IMR-90 (cell line): Measurements from ENCODE around the gene TTC21B. TPM values are rescaled to one million over a fixed set of nuclear protein-coding genes. Genes with fewer than 3 reads are reported as not detected.

Experiments
- ATAC-seq: fragments of 200-7000 bp; cut with Tn5 transposase; 2 replicates; pipeline ENCODE4 v1.9.1; 2020; ENCODE audit warnings: low read depth, mild to moderate bottlenecking, moderate library complexity
- BruUV-seq: library from RNA; stranded (reverse); fragments of 400-500 nt; replicated peaks from 2 replicates; lab custom pipeline; 2021; lab: Mats Ljungman, UMichigan
- CTCF ChIA-PET: fragments of 300-600 bp; formaldehyde crosslinking; extraction: SDS; loops from one replicate; lab custom pipeline; 2021; ENCODE audit warnings: antibody characterized with exemption; lab: Yijun Ruan, JAX
- POLR2A ChIA-PET: fragments of 300-600 bp; sonication (Branson Sonifier 250); formaldehyde crosslinking; loops from one replicate; lab custom pipeline; 2022; ENCODE audit warnings: antibody characterized with exemption; ENCODE audit not compliant: unreplicated experiment; lab: Charles Lee
- DNase-seq: peaks from one replicate; pipeline ENCODE4 v3.0.0; 2013
- H2AFZ ChIP-seq: replicated peaks from 2 replicates; pipeline ENCODE3; 2013; ENCODE audit warnings: low read length, mild to moderate bottlenecking; ENCODE audit not compliant: poor library complexity
- H2AK5ac ChIP-seq: 2 replicates; pipeline ENCODE4 v1.6.1; 2013; ENCODE audit warnings: low read depth, low read length, inconsistent platforms
- H2AK9ac ChIP-seq: replicated peaks from 2 replicates; pipeline ENCODE3; 2013; ENCODE audit warnings: mild to moderate bottlenecking, low read depth, low read length, moderate library complexity; ENCODE audit not compliant: poor library complexity
- H2BK120ac ChIP-seq: 2 replicates; pipeline ENCODE4 v1.6.1; 2013; ENCODE audit warnings: low read depth, low read length, inconsistent platforms
- H2BK15ac ChIP-seq: 3 replicates; pipeline ENCODE4 v1.6.1; 2013; ENCODE audit warnings: low read depth, low read length, inconsistent platforms
- H2BK20ac ChIP-seq: 2 replicates; pipeline ENCODE4 v1.6.1; 2013; ENCODE audit warnings: low read depth, mild to moderate bottlenecking, inconsistent platforms, low read length, moderate library complexity
- H2BK5ac ChIP-seq: 2 replicates; pipeline ENCODE4 v1.6.1; 2013; ENCODE audit warnings: mild to moderate bottlenecking, low read depth, low read length, inconsistent platforms; ENCODE audit not compliant: poor library complexity, severe bottlenecking
- H3K14ac ChIP-seq: replicated peaks from 2 replicates; pipeline ENCODE4 v1.6.1; 2013; ENCODE audit warnings: low read depth, low read length, inconsistent platforms
- H3K18ac ChIP-seq: 2 replicates; pipeline ENCODE4 v1.6.1; 2013; ENCODE audit warnings: low read depth, low read length, control low read depth
- H3K23ac ChIP-seq: 2 replicates; pipeline ENCODE4 v1.6.1; 2013; ENCODE audit warnings: low read depth, low read length, inconsistent platforms
- H3K27ac ChIP-seq: 2 replicates; pipeline ENCODE4 v1.5.1; 2013; ENCODE audit warnings: mild to moderate bottlenecking, control low read depth, low read length; ENCODE audit not compliant: insufficient read depth
- H3K27me3 ChIP-seq: 2 replicates; pipeline ENCODE4 v1.6.1; 2013; ENCODE audit warnings: low read length; ENCODE audit not compliant: control insufficient read depth, insufficient read depth
- H3K36me3 ChIP-seq: 2 replicates; pipeline ENCODE4 v1.6.1; 2013; ENCODE audit warnings: low read length, mixed read lengths; ENCODE audit not compliant: control insufficient read depth, insufficient read depth
- H3K4ac ChIP-seq: 2 replicates; pipeline ENCODE4 v1.6.1; 2013; ENCODE audit warnings: low read depth, low read length, inconsistent platforms
- H3K4me1 ChIP-seq: 2 replicates; pipeline ENCODE4 v1.6.1; 2013; ENCODE audit warnings: low read length, mixed read lengths; ENCODE audit not compliant: control insufficient read depth, insufficient read depth
- H3K4me2 ChIP-seq: 2 replicates; pipeline ENCODE4 v1.6.1; 2013; ENCODE audit warnings: low read depth, mild to moderate bottlenecking, control low read depth, low read length, moderate library complexity
- H3K4me3 ChIP-seq: 2 replicates; pipeline ENCODE4 v1.5.1; 2013; ENCODE audit warnings: low read depth, mild to moderate bottlenecking, control low read depth, low read length, moderate library complexity; ENCODE audit not compliant: insufficient read depth
- H3K56ac ChIP-seq: 2 replicates; pipeline ENCODE4 v1.6.1; 2013; ENCODE audit warnings: low read length, inconsistent platforms; ENCODE audit not compliant: insufficient read depth; ENCODE audit errors: extremely low read depth
- H3K79me1 ChIP-seq, 2 experiments: 2 replicates each; pipeline ENCODE4 v1.6.1; 2013; ENCODE audit warnings: low read length in 2 of 2, inconsistent platforms in 1 of 2, low read depth in 1 of 2
- H3K9ac ChIP-seq: 2 replicates; pipeline ENCODE4 v1.6.1; 2013; ENCODE audit warnings: low read depth, low read length, control low read depth
- H3K9me1 ChIP-seq: 2 replicates; pipeline ENCODE4 v1.6.1; 2013; ENCODE audit warnings: low read length, inconsistent platforms; ENCODE audit not compliant: insufficient read depth
- H3K9me3 ChIP-seq: 2 replicates; pipeline ENCODE4 v1.6.1; 2013; ENCODE audit warnings: low read length; ENCODE audit not compliant: control insufficient read depth, insufficient read depth
- H4K20me1 ChIP-seq: 2 replicates; pipeline ENCODE4 v1.6.1; 2013; ENCODE audit warnings: low read length, inconsistent platforms; ENCODE audit not compliant: insufficient read depth
- H4K5ac ChIP-seq: 2 replicates; pipeline ENCODE4 v1.6.1; 2013; ENCODE audit warnings: mild to moderate bottlenecking, low read depth, low read length, control low read depth
- H4K8ac ChIP-seq, 2 experiments: 2 replicates each; pipeline ENCODE4 v1.6.1; 2013; ENCODE audit warnings: low read depth in 2 of 2, low read length in 2 of 2, control low read depth in 1 of 2, inconsistent platforms in 1 of 2
- H4K91ac ChIP-seq: 2 replicates; pipeline ENCODE4 v1.6.1; 2013; ENCODE audit warnings: low read depth, low read length, inconsistent platforms; ENCODE audit not compliant: insufficient read depth
- BHLHE40 ChIP-seq: fragments of 150-350 bp; IDR thresholded peaks from 2 replicates; pipeline ENCODE4 v1.6.1; 2016; ENCODE audit warnings: mild to moderate bottlenecking, low read depth, low read length
- CEBPB ChIP-seq: IDR thresholded peaks from 2 replicates; pipeline ENCODE4 v1.6.1; 2012; ENCODE audit warnings: low read depth, low read length, improper control_type of control experiment
- CHD1 ChIP-seq: IDR thresholded peaks from 2 replicates; pipeline ENCODE4 v1.6.1; 2012; ENCODE audit warnings: low read depth, low read length, improper control_type of control experiment
- FOS ChIP-seq: fragments of 150-350 bp; IDR thresholded peaks from 2 replicates; pipeline ENCODE4 v1.6.1; 2016; ENCODE audit warnings: low read depth, low read length
- MAFK ChIP-seq: IDR thresholded peaks from 2 replicates; pipeline ENCODE4 v1.6.1; 2012; ENCODE audit warnings: low read depth, low read length, improper control_type of control experiment
- MXI1 ChIP-seq: IDR thresholded peaks from 2 replicates; pipeline ENCODE4 v1.6.1; 2012; ENCODE audit warnings: low read depth, mild to moderate bottlenecking, low read length, moderate library complexity, borderline replicate concordance
- POLR2A ChIP-seq: IDR thresholded peaks from 2 replicates; pipeline ENCODE4 v1.6.1; 2012; ENCODE audit warnings: mild to moderate bottlenecking, low read depth, low read length
- RAD21 ChIP-seq: IDR thresholded peaks from 2 replicates; pipeline ENCODE4 v1.6.1; 2012; ENCODE audit warnings: low read length, improper control_type of control experiment
- RCOR1 ChIP-seq: IDR thresholded peaks from 2 replicates; pipeline ENCODE4 v1.6.1; 2012; ENCODE audit warnings: mild to moderate bottlenecking, low read length, improper control_type of control experiment; ENCODE audit not compliant: insufficient replicate concordance
- RFX5 ChIP-seq: IDR thresholded peaks from 2 replicates; pipeline ENCODE4 v1.8.0; 2012; ENCODE audit warnings: low read depth, mild to moderate bottlenecking, low read length, moderate library complexity
- SMC3 ChIP-seq: fragments of 150-350 bp; IDR thresholded peaks from 2 replicates; pipeline ENCODE4 v1.6.1; 2016; ENCODE audit warnings: low read depth, mild to moderate bottlenecking, antibody characterized with exemption, low read length, moderate library complexity
- WGBS, 2 experiments: methylation state at CpG; one replicate each; pipeline versions ENCODE4 v1.1.5 to v1.1.7; 2013; ENCODE audit warnings: missing lambda C conversion rate in 2 of 2; ENCODE audit not compliant: insufficient read length in 1 of 2; ENCODE audit errors: extremely low coverage in 2 of 2; 5-methylcytosine and 5-hydroxymethylcytosine counted together
- dilution Hi-C: fragments of 300-500 bp; cut with HindIII; formaldehyde crosslinking; loops from one replicate; pipeline ENCODE4 v1.14.3; 2018; ENCODE audit warnings: low sequenced_read_pairs; ENCODE audit not compliant: unreplicated experiment
- in situ Hi-C: fragments of 300-500 bp; cut with MboI; formaldehyde crosslinking; loops from 3 replicates; pipeline ENCODE4 v1.14.3; 2019; ENCODE audit warnings: low sequenced_read_pairs, inconsistent platforms, mixed read lengths
- intact Hi-C: fragments of 100-400 bp; cut with micrococcal nuclease; formaldehyde crosslinking; loops from 2 replicates; pipeline ENCODE4 v1.10.0; 2022
- polyA plus RNA-seq, 3 experiments: library from polyadenylated mRNA; depleted of rRNA; stranded (reverse); fragments of >200 nt; gene quantifications; 2 replicates each; pipeline ENCODE4 v1.2.3, GENCODE V29; 2012; ENCODE audit warnings: low replicate concordance in 1 of 3
- total RNA-seq: library from RNA; depleted of rRNA; stranded (reverse); fragments of >200 nt; gene quantifications from 2 replicates; pipeline ENCODE4 v1.2.3, GENCODE V29; 2012
- TF ChIP-seq, protein P1 (sequence below): conservative IDR thresholded peaks from 2 replicates; pipeline ENCODE4 v1.5.1; 2012; ENCODE audit warnings: mild to moderate bottlenecking, low read depth, low read length, improper control_type of control experiment
- TF ChIP-seq, protein P2 (sequence below): fragments of 150-350 bp; IDR thresholded peaks from 2 replicates; pipeline ENCODE4 v1.6.1; 2016; ENCODE audit warnings: low read depth, mild to moderate bottlenecking, low read length, moderate library complexity, borderline replicate concordance
- TF ChIP-seq, protein P3 (sequence below): fragments of 150-350 bp; IDR thresholded peaks from 2 replicates; pipeline ENCODE4 v1.6.1; 2017; ENCODE audit warnings: mild to moderate bottlenecking, antibody characterized with exemption, low read length, low read depth

TTC21B gene
- total and polyA plus RNA-seq, 2 of the 4 experiments (the other 2 are of a cell fraction), result 8.0 to 17.2 TPM

DNA sequence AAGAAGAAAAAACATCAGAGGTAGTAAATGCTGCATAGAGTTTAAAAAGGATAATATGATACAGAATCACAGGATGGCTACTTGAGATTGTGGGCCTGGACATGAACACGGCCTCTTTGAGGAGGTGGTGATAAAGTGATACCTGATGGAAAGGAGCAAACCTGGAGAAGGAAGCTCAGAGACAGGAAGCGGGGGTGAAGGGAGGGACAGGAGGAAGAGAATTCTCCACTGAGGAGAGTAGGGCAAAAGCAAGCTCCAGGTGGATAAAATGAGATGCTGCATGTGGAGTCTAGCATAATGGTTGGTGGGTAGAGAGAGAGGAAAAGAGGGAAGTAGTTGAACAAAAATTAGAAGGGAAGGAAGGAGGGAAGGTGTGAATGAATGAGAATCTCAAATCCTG is 82.6 kb downstream of the TTC21B start:
- H4K5ac ChIP-seq, result no peak overlapping the region
- in situ Hi-C loops (no loop called here), intact Hi-C loops (loop anchor here (5.0 to 10.0 kb wide), 4 partner anchors 169 to 876 kb away; partner anchors contain the start of gene SCN2A), dilution Hi-C loops (no loop called here)
- no peak overlapping the region for H3K9ac ChIP-seq
- no peaks in the 10 kb centered on the region for H3K9me1 ChIP-seq
- H2AK9ac ChIP-seq, result no peak overlapping the region
- H3K18ac ChIP-seq, result no peak overlapping the region
- no peak overlapping the region for H2BK120ac ChIP-seq
- no peak overlapping the region for H2BK15ac ChIP-seq
- no peaks in the 10 kb centered on the region for H3K36me3 ChIP-seq
- ATAC-seq (no peak), DNase-seq (no peak)
- ChIA-PET POLR2A (no interaction called here), CTCF (no interaction called here)
- H2BK5ac ChIP-seq, result no peak overlapping the region
- H3K4me3 ChIP-seq, result no peak overlapping the region
- no peak overlapping the region for H4K8ac ChIP-seq
- no peak overlapping the region for H3K56ac ChIP-seq
- no peaks in the 10 kb centered on the region for H3K79me1 ChIP-seq
- H3K4me2 ChIP-seq, result no peak overlapping the region
- H2AFZ ChIP-seq, result no peak overlapping the region
- H4K20me1 ChIP-seq, result no peaks in the 10 kb centered on the region
- no peaks in the 10 kb centered on the region for H3K9me3 ChIP-seq
- 94% methylated on average over 2 of the region's 2 CpGs; no CpG with 5 or more reads in 1 of the 2 experiments for WGBS, 2 experiments
- no peak overlapping the region for H2BK20ac ChIP-seq
- BruUV-seq, result no TSS peak
- no peak overlapping the region for H2AK5ac ChIP-seq
- H4K91ac ChIP-seq, result no peak overlapping the region
- H3K14ac ChIP-seq, result no peak overlapping the region
- H3K27ac ChIP-seq, result no peak overlapping the region
- H3K4me1 ChIP-seq, result no peaks in the 10 kb centered on the region
- H3K23ac ChIP-seq, result no peak overlapping the region
- no peaks in the 10 kb centered on the region for H3K27me3 ChIP-seq
- TF ChIP-seq CHD1 (no peak), MAFK (no peak), FOS (no peak), RCOR1 (no peak), SMC3 (no peak), RFX5 (no peak), RAD21 (no peak), CEBPB (no peak), MXI1 (no peak), POLR2A (no peak), BHLHE40 (no peak)
- TF ChIP-seq, protein P1, sequence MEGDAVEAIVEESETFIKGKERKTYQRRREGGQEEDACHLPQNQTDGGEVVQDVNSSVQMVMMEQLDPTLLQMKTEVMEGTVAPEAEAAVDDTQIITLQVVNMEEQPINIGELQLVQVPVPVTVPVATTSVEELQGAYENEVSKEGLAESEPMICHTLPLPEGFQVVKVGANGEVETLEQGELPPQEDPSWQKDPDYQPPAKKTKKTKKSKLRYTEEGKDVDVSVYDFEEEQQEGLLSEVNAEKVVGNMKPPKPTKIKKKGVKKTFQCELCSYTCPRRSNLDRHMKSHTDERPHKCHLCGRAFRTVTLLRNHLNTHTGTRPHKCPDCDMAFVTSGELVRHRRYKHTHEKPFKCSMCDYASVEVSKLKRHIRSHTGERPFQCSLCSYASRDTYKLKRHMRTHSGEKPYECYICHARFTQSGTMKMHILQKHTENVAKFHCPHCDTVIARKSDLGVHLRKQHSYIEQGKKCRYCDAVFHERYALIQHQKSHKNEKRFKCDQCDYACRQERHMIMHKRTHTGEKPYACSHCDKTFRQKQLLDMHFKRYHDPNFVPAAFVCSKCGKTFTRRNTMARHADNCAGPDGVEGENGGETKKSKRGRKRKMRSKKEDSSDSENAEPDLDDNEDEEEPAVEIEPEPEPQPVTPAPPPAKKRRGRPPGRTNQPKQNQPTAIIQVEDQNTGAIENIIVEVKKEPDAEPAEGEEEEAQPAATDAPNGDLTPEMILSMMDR, result no peak
- TF ChIP-seq, protein P2, sequence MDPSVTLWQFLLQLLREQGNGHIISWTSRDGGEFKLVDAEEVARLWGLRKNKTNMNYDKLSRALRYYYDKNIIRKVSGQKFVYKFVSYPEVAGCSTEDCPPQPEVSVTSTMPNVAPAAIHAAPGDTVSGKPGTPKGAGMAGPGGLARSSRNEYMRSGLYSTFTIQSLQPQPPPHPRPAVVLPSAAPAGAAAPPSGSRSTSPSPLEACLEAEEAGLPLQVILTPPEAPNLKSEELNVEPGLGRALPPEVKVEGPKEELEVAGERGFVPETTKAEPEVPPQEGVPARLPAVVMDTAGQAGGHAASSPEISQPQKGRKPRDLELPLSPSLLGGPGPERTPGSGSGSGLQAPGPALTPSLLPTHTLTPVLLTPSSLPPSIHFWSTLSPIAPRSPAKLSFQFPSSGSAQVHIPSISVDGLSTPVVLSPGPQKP, result no peak
- TF ChIP-seq, protein P3, sequence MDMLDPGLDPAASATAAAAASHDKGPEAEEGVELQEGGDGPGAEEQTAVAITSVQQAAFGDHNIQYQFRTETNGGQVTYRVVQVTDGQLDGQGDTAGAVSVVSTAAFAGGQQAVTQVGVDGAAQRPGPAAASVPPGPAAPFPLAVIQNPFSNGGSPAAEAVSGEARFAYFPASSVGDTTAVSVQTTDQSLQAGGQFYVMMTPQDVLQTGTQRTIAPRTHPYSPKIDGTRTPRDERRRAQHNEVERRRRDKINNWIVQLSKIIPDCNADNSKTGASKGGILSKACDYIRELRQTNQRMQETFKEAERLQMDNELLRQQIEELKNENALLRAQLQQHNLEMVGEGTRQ, result no peak
- H3K4ac ChIP-seq, result no peak overlapping the region
